ENCODE data around the gene RPL39. TPM values are rescaled to one million over a fixed set of nuclear protein-coding genes. Genes with fewer than 3 reads are reported as not detected.
"Not testable (repeated sequence)": the region's sequence is repeated elsewhere in the genome, so short reads cannot be mapped to it uniquely, and the experiment has no call there.

The RPL39 gene
- total RNA-seq, 1 experiment from 2014 or later: 1,850 TPM

- in situ Hi-C loops (cut with HindIII; ENCODE audit: low sequenced_read_pairs); DNase-seq (ENCODE audit: low spot score): not testable (repeated sequence)
Measured at GRCh38 chrX:119768436-119768835, 23.0 kb downstream of the RPL39 start.

GRCh38 chrX:119763836-119764387 lies 27.5 kb downstream of the RPL39 start:
- in situ Hi-C loops (cut with HindIII; ENCODE audit: low sequenced_read_pairs): no loop called here
- no peak for DNase-seq (ENCODE audit: low spot score)

DNA sequence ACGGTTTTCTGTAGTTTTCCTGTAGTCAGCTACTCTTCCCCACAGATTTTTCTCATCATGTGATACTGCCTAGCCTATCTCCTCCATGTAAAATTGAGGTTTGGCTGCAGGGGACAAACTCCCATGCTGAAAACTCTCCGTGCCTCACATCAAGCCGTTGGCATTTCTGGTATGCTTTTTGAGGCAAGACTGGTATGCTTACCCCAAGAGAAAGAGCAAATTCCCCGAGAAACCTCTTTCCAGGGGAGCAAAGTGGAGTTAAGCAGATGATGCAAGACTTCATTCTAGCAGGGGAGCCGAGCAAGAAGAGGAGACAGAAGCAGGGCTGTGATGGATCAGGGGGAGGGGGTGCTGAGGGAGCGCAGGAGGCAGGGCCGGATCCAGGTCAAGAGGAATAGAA lies 28.2 kb downstream of the RPL39 start:
- in situ Hi-C loops (cut with HindIII; ENCODE audit: low sequenced_read_pairs): no loop called here
- DNase-seq (ENCODE audit: low spot score): no peak

GRCh38 chrX:119762718-119763117 lies 28.7 kb downstream of the RPL39 start:
- DNase-seq (ENCODE audit: low spot score): no peak
- in situ Hi-C loops (cut with HindIII; ENCODE audit: low sequenced_read_pairs): no loop called here

- DNase-seq (ENCODE audit: low spot score): no peak
- in situ Hi-C loops (cut with HindIII; ENCODE audit: low sequenced_read_pairs): no loop called here
Measured at GRCh38 chrX:119760026-119760877, 31.2 kb downstream of the RPL39 start.

- in situ Hi-C loops (cut with HindIII; ENCODE audit: low sequenced_read_pairs): no loop called here
- DNase-seq (ENCODE audit: low spot score): no peak
Measured at GRCh38 chrX:119759248-119759766, 32.1 kb downstream of the RPL39 start.

DNA sequence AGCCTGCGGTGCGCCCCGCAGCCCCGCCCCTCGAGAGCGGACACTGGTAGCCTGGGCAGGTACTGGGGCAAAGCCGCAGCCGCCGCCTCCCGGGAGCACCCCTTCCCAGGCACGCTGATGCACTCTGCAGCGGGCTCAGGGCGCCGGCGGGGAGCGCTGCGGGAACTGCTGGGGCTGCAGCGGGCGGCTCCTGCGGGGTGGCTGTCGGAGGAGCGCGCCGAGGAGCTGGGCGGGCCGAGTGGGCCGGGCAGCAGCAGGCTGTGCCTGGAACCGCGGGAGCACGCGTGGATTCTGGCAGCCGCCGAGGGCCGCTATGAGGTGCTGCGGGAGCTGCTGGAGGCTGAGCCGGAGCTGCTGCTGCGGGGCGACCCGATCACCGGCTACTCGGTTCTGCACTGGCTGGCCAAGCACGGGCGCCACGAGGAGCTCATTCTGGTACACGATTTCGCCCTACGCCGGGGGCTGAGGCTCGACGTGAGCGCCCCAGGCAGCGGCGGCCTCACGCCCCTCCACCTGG lies 32.6 kb downstream of the RPL39 start:
- in situ Hi-C loops (cut with HindIII; ENCODE audit: low sequenced_read_pairs): no loop called here
- DNase-seq (ENCODE audit: low spot score): no peak

DNA sequence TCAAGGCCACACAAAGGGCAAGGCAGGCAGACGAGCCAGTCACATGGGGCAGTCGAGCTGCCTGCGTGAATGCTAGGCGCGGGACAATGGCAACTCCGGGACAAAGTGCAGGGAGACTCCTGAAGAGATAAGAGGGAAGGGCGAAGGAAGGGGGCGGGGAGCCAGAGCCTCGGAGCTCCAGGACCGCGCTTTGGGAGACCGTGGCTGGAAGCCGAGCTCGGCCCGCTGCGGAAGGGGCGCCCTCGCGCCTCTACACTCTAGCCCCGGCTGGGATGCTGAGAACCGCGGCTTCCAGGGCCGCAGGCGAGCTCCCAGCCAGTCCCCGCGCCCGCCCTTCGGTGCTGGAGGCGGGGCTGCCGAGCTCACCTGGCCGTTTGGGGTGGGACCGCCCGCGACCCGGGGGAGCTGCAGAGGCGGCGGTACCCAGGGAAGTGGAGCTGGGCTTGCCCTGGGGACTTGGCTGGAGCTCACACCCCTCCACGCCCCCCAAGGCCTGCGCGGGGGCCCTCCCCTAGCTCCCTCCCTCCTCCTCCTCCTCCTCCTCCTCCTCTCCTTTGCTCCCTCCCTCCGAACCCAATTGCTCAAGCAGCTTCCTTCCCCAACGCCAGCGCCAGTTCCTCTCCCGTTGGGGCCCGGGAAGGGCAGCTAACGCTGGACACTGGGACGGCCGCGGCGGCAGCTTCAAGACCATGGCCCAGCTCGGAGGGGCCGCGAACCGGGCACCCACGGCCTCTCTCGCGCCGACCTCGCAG lies 33.3 kb downstream of the RPL39 start, which contains the start of gene SOWAHD:
Gene SOWAHD (plus strand): TSS at position 610 of the 752 bp plus-strand sequence. CDS start 80 bp downstream, at position 690.
- no peak for DNase-seq (ENCODE audit: low spot score)
- in situ Hi-C loops (cut with HindIII; ENCODE audit: low sequenced_read_pairs): no loop called here

DNA sequence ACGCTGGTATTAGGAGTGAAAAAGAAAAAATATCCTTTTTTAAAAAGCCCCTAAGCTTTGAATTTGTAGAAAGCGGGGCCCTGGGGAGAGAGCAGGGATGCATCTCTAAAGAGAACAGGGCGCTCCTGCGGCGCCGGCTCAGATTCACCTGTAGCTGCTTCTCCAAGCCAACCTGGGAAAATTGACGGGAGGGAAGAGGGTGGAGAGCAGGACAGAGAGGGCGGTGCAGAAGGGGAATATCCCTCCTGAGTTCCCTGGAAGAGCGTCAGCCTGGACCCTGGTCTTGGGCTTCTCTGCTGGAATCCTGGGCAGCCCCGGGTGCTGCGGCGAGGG lies 33.8 kb downstream of the RPL39 start:
- in situ Hi-C loops (cut with HindIII; ENCODE audit: low sequenced_read_pairs): no loop called here
- DNase-seq (ENCODE audit: low spot score): no peak

DNA sequence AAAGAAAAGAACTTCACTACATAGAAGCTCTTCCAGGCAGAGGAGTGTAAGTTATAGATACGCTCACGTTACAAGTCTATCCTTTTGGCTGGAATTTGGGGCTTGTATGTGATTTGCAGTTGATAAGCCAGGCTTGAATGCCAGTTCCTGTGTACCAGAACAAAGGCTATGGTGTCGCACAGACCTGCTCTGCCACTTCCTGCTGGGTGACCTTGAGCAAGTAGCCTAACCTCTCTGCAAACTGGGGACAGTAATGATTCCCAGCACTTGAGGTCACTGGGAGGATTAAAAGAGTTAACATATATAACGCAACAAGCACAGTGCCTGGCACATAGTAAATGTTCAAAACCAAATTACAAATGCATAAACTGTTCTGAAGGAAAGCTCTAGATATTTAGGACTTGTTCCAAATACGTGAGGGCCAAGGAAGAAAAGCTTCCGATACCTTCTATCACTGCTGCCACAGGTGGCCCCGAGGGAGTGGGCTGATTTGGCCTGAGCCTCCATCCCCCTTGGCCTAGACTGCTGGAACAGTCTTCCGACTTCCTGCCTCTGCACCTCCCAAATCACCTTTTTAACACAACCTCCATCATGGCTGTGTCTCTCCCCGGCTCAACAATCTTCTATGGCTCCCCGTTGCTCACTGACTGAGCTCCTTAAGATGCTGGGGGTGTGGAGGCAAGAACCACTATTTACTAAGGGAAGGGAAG lies 34.3 kb downstream of the RPL39 start:
- in situ Hi-C loops (cut with HindIII; ENCODE audit: low sequenced_read_pairs): no loop called here

DNA sequence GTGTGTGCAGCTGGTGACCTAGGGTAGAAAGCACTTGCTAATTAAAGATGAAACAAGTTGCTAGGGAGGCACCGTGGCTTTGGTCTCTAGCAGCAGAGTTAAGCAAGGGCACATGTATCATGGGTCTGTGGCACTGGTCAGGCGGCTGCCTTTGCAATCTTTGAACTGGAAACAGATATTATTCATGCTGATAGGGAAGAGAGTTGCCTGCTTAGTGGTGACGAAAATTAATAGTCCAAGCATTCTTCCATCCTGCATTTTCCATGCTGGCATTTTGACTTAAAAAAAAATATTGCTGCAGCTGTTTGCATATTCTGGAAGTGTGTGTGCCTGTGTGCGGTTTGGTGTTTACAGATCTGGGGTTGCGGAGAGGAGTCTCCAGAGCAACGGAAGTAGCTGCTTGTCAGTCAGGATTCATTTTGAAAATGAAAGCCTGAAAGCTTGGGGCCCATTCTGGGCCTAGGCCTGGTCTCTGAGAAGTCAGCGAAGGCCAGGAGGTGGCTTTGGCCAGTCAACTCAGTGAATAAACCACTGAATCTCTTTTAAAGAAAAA lies 35.4 kb downstream of the RPL39 start:
- in situ Hi-C loops (cut with HindIII; ENCODE audit: low sequenced_read_pairs): no loop called here
- DNase-seq (ENCODE audit: low spot score): no peak

More for the DNA sequence above, 34.3 kb downstream of the RPL39 start:
- DNase-seq (ENCODE audit: low spot score): no peak

DNA sequence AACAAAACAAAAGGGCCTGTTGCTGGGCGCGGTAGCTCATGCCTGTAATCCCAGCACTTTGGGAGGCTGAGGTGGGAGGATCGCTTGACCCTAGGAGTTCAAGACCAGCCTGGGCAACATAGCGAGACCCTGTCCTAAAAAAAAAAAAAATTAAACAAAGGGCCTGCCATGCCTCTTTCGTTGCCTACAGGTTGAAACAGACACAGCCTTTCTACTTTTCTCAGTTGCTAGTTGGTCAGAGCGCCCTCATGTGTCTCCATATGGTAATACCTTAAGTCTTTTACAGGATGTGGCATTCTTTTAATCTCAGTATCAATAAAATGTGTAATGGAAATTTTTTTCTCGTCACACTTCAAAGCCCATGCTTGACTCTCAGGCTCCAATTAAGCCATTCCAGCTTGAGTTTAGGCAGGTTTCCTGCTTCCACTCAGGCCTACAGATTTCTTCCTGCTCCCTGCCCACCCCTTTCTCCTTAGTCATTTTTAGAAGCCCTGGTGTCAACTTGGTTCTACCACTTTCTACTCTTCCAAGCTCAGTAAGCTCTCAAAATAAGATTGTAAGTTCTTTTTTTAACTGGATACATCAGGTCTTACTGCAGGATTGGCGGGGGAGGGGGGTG lies 37.7 kb downstream of the RPL39 start:
- peak; percentile 36 for DNase-seq (ENCODE audit: low spot score)
- in situ Hi-C loops (cut with HindIII; ENCODE audit: low sequenced_read_pairs): no loop called here

DNA sequence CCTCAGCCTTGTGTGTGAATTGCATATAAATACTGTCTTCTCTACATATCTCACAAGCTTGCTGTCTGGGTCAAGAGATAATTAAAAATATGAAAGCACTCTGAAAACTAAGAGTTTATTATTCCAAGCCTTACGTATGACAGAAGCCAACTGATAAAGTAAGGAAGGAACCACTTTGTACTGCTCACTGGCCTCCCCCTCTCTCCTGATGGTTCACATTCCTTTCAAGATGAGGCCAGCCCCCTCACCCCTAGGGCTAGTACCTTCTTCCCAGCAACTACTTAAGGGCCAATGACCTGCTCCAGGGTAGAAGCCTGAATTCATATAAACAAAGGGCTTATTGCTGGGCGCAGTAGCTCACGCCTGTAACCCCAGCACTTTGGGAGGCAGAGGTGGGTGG lies 38.4 kb downstream of the RPL39 start:
- DNase-seq (ENCODE audit: low spot score): no peak
- in situ Hi-C loops (cut with HindIII; ENCODE audit: low sequenced_read_pairs): no loop called here

DNA sequence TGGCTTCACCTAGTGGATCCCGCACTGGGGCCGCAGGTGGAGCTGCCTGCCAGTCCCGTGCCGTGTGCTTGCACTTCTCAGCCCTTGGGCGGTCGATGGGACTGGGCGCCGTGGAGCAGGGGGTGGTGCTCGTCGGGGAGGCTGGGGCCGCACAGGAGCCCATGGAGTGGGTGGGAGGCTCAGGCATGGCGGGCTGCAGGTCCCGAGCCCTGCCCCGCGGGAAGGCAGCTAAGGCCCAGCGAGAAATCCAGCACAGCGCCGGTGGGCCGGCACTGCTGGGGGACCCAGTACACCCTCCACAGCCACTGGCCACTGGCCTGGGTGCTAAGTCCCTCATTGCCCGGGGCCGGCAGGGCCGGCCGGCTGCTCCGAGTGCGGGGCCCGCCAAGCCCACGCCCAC lies 40.7 kb downstream of the RPL39 start:
- DNase-seq (ENCODE audit: low spot score); in situ Hi-C loops (cut with HindIII; ENCODE audit: low sequenced_read_pairs): not testable (repeated sequence)

DNA sequence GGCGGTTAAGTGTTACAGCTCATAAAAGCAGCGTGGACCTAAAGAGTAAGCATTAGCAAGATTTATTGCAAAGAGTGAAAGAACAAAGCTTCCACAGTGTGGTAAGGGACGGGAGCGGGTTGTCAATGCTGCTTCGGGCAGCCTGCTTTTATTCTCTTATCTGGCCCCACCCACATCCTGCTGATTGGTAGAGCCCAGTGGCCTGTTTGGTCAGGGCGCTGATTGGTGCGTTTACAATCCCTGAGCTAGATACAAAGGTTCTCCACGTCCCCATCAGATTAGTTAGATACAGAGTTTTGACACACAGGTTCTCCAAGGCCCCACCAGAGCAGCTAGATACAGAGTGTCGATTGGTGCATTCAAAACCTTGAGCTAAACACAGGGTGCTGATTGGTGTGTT lies 41.3 kb downstream of the RPL39 start:
- in situ Hi-C loops (cut with HindIII; ENCODE audit: low sequenced_read_pairs): not testable (repeated sequence)

DNA sequence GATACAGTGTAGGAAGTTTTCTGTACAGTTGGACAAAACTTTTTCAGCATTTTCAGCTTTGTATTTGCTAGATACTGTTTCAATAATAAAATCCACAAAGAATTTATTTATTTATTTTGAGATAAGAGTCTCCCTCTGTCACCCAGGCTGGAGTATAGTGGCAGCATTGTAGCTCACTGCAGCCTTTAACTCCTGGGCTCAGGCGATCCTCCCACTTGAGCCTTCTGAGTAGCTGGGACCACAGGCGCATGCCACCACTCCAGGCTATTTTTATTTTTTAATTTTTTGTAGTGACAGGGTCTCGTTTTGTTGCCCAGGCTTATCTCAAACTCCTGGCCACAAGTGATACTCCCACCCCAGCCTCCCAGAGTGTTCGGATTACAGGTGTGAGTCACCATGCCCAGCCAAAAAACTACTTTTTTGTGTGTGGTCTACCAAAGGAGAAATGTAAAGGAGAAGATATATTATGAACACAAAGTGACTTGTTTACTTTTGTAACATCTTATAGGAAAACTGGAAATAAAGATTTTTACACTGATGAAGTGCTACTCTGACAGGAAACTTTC lies 46.1 kb downstream of the RPL39 start:
- no peak for DNase-seq (ENCODE audit: low spot score)
- in situ Hi-C loops (cut with HindIII; ENCODE audit: low sequenced_read_pairs): no loop called here

More for the DNA sequence above, 41.3 kb downstream of the RPL39 start:
- DNase-seq (ENCODE audit: low spot score): not testable (repeated sequence)

- in situ Hi-C loops (cut with HindIII; ENCODE audit: low sequenced_read_pairs): no loop called here
- peak; percentile 38 for DNase-seq (ENCODE audit: low spot score)
Measured at GRCh38 chrX:119738742-119739141, 52.7 kb downstream of the RPL39 start.
